Measurements from ENCODE around the gene UBE2QL1.

The UBE2QL1 gene

GRCh38 chr5:6495433-6496206, 47.0 kb downstream of the UBE2QL1 start:
- H3K36me3 ChIP-seq: no peaks in the 10 kb centered on the region
- no peaks in the 10 kb centered on the region for H3K9me3 ChIP-seq
- no peak overlapping the region for H3K27ac ChIP-seq
- TF ChIP-seq, protein P1, sequence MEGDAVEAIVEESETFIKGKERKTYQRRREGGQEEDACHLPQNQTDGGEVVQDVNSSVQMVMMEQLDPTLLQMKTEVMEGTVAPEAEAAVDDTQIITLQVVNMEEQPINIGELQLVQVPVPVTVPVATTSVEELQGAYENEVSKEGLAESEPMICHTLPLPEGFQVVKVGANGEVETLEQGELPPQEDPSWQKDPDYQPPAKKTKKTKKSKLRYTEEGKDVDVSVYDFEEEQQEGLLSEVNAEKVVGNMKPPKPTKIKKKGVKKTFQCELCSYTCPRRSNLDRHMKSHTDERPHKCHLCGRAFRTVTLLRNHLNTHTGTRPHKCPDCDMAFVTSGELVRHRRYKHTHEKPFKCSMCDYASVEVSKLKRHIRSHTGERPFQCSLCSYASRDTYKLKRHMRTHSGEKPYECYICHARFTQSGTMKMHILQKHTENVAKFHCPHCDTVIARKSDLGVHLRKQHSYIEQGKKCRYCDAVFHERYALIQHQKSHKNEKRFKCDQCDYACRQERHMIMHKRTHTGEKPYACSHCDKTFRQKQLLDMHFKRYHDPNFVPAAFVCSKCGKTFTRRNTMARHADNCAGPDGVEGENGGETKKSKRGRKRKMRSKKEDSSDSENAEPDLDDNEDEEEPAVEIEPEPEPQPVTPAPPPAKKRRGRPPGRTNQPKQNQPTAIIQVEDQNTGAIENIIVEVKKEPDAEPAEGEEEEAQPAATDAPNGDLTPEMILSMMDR (IDR thresholded peaks at IDR 0.05): no peak
- H3K4me1 ChIP-seq (ENCODE audit: control insufficient read depth in 1 of 2, insufficient read depth in 1 of 2, low read depth in 1 of 2, low read length in 1 of 2): no peaks in the 10 kb centered on the region
- no peak overlapping the region for H3K4me3 ChIP-seq (ENCODE audit: low read depth in 1 of 2, low read length in 1 of 2)
- H3K27me3 ChIP-seq: no peaks in the 10 kb centered on the region

DNA sequence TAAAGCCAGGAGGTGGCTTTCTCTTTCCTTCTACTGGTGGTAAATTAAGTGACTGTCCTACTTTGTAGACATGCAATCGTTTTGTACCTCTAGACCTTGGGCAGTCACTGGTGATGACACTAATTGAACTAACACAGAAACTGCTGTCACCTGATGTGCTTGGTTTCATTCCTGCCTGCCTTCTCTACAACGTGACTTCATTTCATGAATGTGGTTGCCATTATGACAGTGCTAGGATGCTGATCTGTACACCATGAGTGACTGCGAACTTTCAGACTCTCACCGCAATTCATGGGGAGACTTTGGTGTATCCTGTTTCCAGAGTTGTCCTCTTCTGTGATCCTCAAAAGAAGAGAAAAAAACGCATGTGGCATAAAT, 47.5 kb downstream of the UBE2QL1 start:
- Histone ChIP-seq H3K4me1 (ENCODE audit: control insufficient read depth in 1 of 2, insufficient read depth in 1 of 2, low read depth in 1 of 2, low read length in 1 of 2) (no peaks in the 10 kb centered on the region), H3K36me3 (no peaks in the 10 kb centered on the region), H3K9me3 (no peaks in the 10 kb centered on the region)

GRCh38 chr5:6496636-6497035, 48.0 kb downstream of the UBE2QL1 start:
- H3K9me3 ChIP-seq: no peaks in the 10 kb centered on the region
- no peak overlapping the region for H3K4me3 ChIP-seq (ENCODE audit: low read depth in 1 of 2, low read length in 1 of 2)
- no peaks in the 10 kb centered on the region for H3K36me3 ChIP-seq
- TF ChIP-seq, protein P1 (IDR thresholded peaks at IDR 0.05): no peak
- H3K27ac ChIP-seq: no peak overlapping the region
- H3K4me1 ChIP-seq (ENCODE audit: control insufficient read depth in 1 of 2, insufficient read depth in 1 of 2, low read depth in 1 of 2, low read length in 1 of 2): no peaks in the 10 kb centered on the region
- H3K27me3 ChIP-seq: no peaks in the 10 kb centered on the region

More for the DNA sequence above, 47.5 kb downstream of the UBE2QL1 start:
- TF ChIP-seq, protein P1 (IDR thresholded peaks at IDR 0.05): no peak
- H3K27ac ChIP-seq: no peak overlapping the region
- no peaks in the 10 kb centered on the region for H3K27me3 ChIP-seq
- H3K4me3 ChIP-seq (ENCODE audit: low read depth in 1 of 2, low read length in 1 of 2): no peak overlapping the region

DNA sequence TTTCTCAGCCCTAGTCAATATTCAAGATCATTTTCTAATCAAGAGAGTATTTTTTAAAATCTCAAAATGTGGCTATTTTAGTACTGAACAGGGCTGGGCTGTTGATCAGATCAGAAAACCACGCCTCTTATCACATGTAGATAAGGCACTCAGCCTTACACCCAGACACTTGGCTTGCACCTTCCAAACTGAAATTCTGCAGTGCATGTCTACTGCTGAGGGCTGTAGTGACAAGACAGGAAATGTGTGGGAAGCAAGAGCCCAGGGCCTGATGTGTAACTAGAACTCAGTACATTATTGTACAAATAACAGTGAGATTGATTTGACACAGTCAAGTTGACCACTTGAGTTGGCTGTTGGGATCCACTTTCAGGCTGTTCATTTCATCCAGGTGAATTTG, 48.6 kb downstream of the UBE2QL1 start:
- TF ChIP-seq, protein P1 (IDR thresholded peaks at IDR 0.05): no peak
- Histone ChIP-seq H3K36me3 (no peaks in the 10 kb centered on the region), H3K4me3 (ENCODE audit: low read depth in 1 of 2, low read length in 1 of 2) (no peak overlapping the region)

DNA sequence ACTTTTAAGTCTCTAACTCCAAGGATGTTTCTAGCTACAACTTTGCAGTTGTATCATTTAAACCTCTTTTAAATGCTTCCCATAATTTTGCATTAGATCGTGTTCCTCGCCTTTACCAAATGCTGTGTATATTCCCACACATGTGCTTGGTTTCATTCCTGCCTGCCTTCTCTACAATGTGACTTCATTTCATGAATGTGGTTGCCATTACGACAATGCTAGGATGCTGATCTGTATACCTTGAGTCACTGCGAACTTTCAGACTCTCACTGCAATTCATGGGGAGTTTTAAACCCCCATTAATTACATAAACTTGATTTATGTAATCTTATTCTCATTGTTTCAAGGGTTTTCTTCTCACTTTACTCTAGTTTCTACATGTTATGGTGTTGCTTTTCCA, 50.3 kb downstream of the UBE2QL1 start:
- no peaks in the 10 kb centered on the region for H3K27me3 ChIP-seq
- TF ChIP-seq, protein P1 (IDR thresholded peaks at IDR 0.05): no peak

More for the DNA sequence above, 48.6 kb downstream of the UBE2QL1 start:
- Histone ChIP-seq H3K9me3 (no peaks in the 10 kb centered on the region), H3K27me3 (no peaks in the 10 kb centered on the region), H3K27ac (no peak overlapping the region), H3K4me1 (ENCODE audit: control insufficient read depth in 1 of 2, insufficient read depth in 1 of 2, low read depth in 1 of 2, low read length in 1 of 2) (no peaks in the 10 kb centered on the region)

More for the DNA sequence above, 50.3 kb downstream of the UBE2QL1 start:
- Histone ChIP-seq H3K4me3 (ENCODE audit: low read depth in 1 of 2, low read length in 1 of 2) (no peak overlapping the region), H3K9me3 (no peaks in the 10 kb centered on the region), H3K27ac (no peak overlapping the region), H3K4me1 (ENCODE audit: control insufficient read depth in 1 of 2, insufficient read depth in 1 of 2, low read depth in 1 of 2, low read length in 1 of 2) (no peaks in the 10 kb centered on the region), H3K36me3 (no peaks in the 10 kb centered on the region)

Measured in neutrophil (primary cell).